Caco-2 (cell line): ENCODE results near the gene AAMP. TPM values are rescaled to one million over a fixed set of nuclear protein-coding genes. Genes with fewer than 3 reads are reported as not detected.

Experiments used
- BruUV-seq: library from RNA; stranded (reverse); fragments of 400-500 nt; replicated peaks from 2 replicates; lab custom pipeline; 2021; lab: Mats Ljungman, UMichigan
- CTCF ChIA-PET: fragments of 300-600 bp; sonication (Branson Sonifier 250); formaldehyde crosslinking; loops from one replicate; lab custom pipeline; 2022; ENCODE audit warnings: antibody characterized with exemption; lab: Charles Lee
- POLR2A ChIA-PET: fragments of 300-600 bp; sonication (Branson Sonifier 250); formaldehyde crosslinking; loops from one replicate; lab custom pipeline; 2022; ENCODE audit warnings: antibody characterized with exemption; lab: Charles Lee
- DNase-seq, 2 experiments: peaks; one replicate each; pipeline versions ENCODE4 v3.0.0 to v3.0.0-alpha.2; 2020 to 2022
- H3K27me3 ChIP-seq: replicated peaks from 2 replicates; pipeline ENCODE4 v1.6.0; 2011; ENCODE audit warnings: low read length; ENCODE audit not compliant: control insufficient read depth, insufficient read depth
- H3K36me3 ChIP-seq: 2 replicates; pipeline ENCODE4 v1.5.1; 2011; ENCODE audit warnings: low read length; ENCODE audit not compliant: control insufficient read depth, insufficient read depth
- H3K4me1 ChIP-seq: fragments of 250-450 bp; sonication (Bioruptor Pico); 2 replicates; pipeline ENCODE4 v1.5.1; 2020; ENCODE audit warnings: mild to moderate bottlenecking
- H3K4me3 ChIP-seq: 2 replicates; pipeline ENCODE4 v1.5.1; 2011; ENCODE audit warnings: low read depth, mild to moderate bottlenecking, control low read depth, low read length
- H3K9me3 ChIP-seq: fragments of 250-450 bp; sonication (Bioruptor Pico); 2 replicates; pipeline ENCODE4 v1.5.1; 2020; ENCODE audit warnings: mild to moderate bottlenecking, moderate library complexity
- H3K27ac Mint-ChIP-seq: one replicate; pipeline ENCODE4 v1.8.0; 2022; ENCODE audit warnings: mixed read lengths; ENCODE audit not compliant: unreplicated experiment
- H3K27me3 Mint-ChIP-seq: one replicate; pipeline ENCODE4 v1.8.0; 2022; ENCODE audit warnings: mixed read lengths; ENCODE audit not compliant: insufficient read depth, unreplicated experiment
- H3K36me3 Mint-ChIP-seq: one replicate; pipeline ENCODE4 v1.8.0; 2022; ENCODE audit warnings: mild to moderate bottlenecking, mixed read lengths; ENCODE audit not compliant: insufficient read depth, unreplicated experiment
- H3K4me1 Mint-ChIP-seq: one replicate; pipeline ENCODE4 v1.8.0; 2022; ENCODE audit warnings: low read depth, mixed read lengths; ENCODE audit not compliant: unreplicated experiment
- H3K4me3 Mint-ChIP-seq: one replicate; pipeline ENCODE4 v1.8.0; 2022; ENCODE audit warnings: mild to moderate bottlenecking, moderate library complexity, mixed read lengths; ENCODE audit not compliant: unreplicated experiment
- H3K9me3 Mint-ChIP-seq: one replicate; pipeline ENCODE4 v1.8.0; 2022; ENCODE audit warnings: mixed read lengths; ENCODE audit not compliant: unreplicated experiment
- CTCF ChIP-seq, 2 experiments: fragments of 200-600 bp in 1 of 2; IDR thresholded peaks; 1 replicate in 1 of 2; 2 replicates in 1 of 2; pipeline versions ENCODE4 v1.5.1 to v1.8.0; 2011 to 2022; ENCODE audit warnings: antibody characterized with exemption in 1 of 2, control low read depth in 1 of 2, inconsistent platforms in 1 of 2, low read depth in 1 of 2, low read length in 1 of 2, mild to moderate bottlenecking in 1 of 2, moderate library complexity in 1 of 2; ENCODE audit not compliant: insufficient read depth in 1 of 2, severe bottlenecking in 1 of 2, unreplicated experiment in 1 of 2
- intact Hi-C: fragments of 100-400 bp; cut with micrococcal nuclease; formaldehyde crosslinking; loops from one replicate; pipeline ENCODE4 v1.10.0; 2022; ENCODE audit not compliant: unreplicated experiment
- total RNA-seq: library from RNA; stranded (reverse); gene quantifications from 2 replicates; pipeline ENCODE4 v1.2.3, GENCODE V29; 2022

The AAMP gene
- total RNA-seq, 1 experiment from 2014 or later = 125 TPM

GRCh38 chr2:218244665-218245064 lies 25.3 kb downstream of the AAMP start:
- Histone ChIP-seq H3K4me1 (no peaks in the 10 kb centered on the region), H3K9me3 (no peaks in the 10 kb centered on the region), H3K27me3 (no peaks in the 10 kb centered on the region), H3K4me3 (no peak overlapping the region), H3K36me3 (peaks cover 8% of the 10 kb centered on the region)
- no peak for TF ChIP-seq CTCF (IDR thresholded peaks at IDR 0.05; ENCODE audit: insufficient read depth in 1 of 2, low read depth in 1 of 2, low read length in 1 of 2, severe bottlenecking in 1 of 2, unreplicated experiment in 1 of 2)
- no peak for DNase-seq
- Mint-ChIP-seq H3K27me3 (no peaks in the 10 kb centered on the region), H3K27ac (no peak overlapping the region), H3K9me3 (no peaks in the 10 kb centered on the region), H3K4me3 (no peak overlapping the region), H3K36me3 (peaks cover 98% of the 10 kb centered on the region), H3K4me1 (peaks cover 12% of the 10 kb centered on the region)
- intact Hi-C loops = no loop called here
- POLR2A ChIA-PET = no interaction called here
- CTCF ChIA-PET = interaction anchor here (1.0 kb wide), 1 partner anchor 13 kb away, joined by 4 read pairs; no protein-coding TSS in a partner anchor
- no TSS peak for BruUV-seq

GRCh38 chr2:218244204-218244603 lies 25.7 kb downstream of the AAMP start:
- Mint-ChIP-seq H3K36me3 (peaks cover 98% of the 10 kb centered on the region), H3K4me1 (peaks cover 12% of the 10 kb centered on the region), H3K27me3 (no peaks in the 10 kb centered on the region), H3K9me3 (no peaks in the 10 kb centered on the region), H3K4me3 (no peak overlapping the region), H3K27ac (no peak overlapping the region)
- Histone ChIP-seq H3K4me1 (no peaks in the 10 kb centered on the region), H3K4me3 (no peak overlapping the region), H3K9me3 (no peaks in the 10 kb centered on the region), H3K36me3 (peaks cover 8% of the 10 kb centered on the region), H3K27me3 (no peaks in the 10 kb centered on the region)
- intact Hi-C loops = no loop called here
- no peak for DNase-seq
- POLR2A ChIA-PET = no interaction called here
- BruUV-seq = no TSS peak
- TF ChIP-seq CTCF (IDR thresholded peaks at IDR 0.05; ENCODE audit: insufficient read depth in 1 of 2, low read depth in 1 of 2, low read length in 1 of 2, severe bottlenecking in 1 of 2, unreplicated experiment in 1 of 2) = no peak
- CTCF ChIA-PET = interaction anchor here (1.0 kb wide), 1 partner anchor 13 kb away, joined by 4 read pairs; no protein-coding TSS in a partner anchor

- Histone ChIP-seq H3K36me3 (no peaks in the 10 kb centered on the region; the same call in none of the 2 replicates), H3K4me1 (peaks cover 10% of the 10 kb centered on the region), H3K9me3 (no peaks in the 10 kb centered on the region), H3K4me3 (no peak overlapping the region), H3K27me3 (no peaks in the 10 kb centered on the region)
- H3K27me3 Mint-ChIP-seq = no peaks in the 10 kb centered on the region
- ChIA-PET POLR2A (interaction anchor here (0.9 kb wide), 1 partner anchor 14 kb away, joined by 3 read pairs; no protein-coding TSS in a partner anchor), CTCF (interaction anchor here (0.7 kb wide), 1 partner anchor 31 kb away, joined by 5 read pairs; no protein-coding TSS in a partner anchor)
- peaks cover 98% of the 10 kb centered on the region for H3K36me3 Mint-ChIP-seq
- peaks cover 10% of the 10 kb centered on the region for H3K4me1 Mint-ChIP-seq
- no peak for DNase-seq
- no peak overlapping the region for H3K27ac Mint-ChIP-seq
- H3K4me3 Mint-ChIP-seq = no peak overlapping the region
- TF ChIP-seq CTCF (IDR thresholded peaks at IDR 0.05; ENCODE audit: insufficient read depth in 1 of 2, low read depth in 1 of 2, low read length in 1 of 2, severe bottlenecking in 1 of 2, unreplicated experiment in 1 of 2) = no peak
- no peaks in the 10 kb centered on the region for H3K9me3 Mint-ChIP-seq
- BruUV-seq = no TSS peak
- intact Hi-C loops = no loop called here
Observed at GRCh38 chr2:218238887-218239286, 31.1 kb downstream of the AAMP start.
